ENCODE results near the gene PSMA3.

PSMA3 gene

DNA sequence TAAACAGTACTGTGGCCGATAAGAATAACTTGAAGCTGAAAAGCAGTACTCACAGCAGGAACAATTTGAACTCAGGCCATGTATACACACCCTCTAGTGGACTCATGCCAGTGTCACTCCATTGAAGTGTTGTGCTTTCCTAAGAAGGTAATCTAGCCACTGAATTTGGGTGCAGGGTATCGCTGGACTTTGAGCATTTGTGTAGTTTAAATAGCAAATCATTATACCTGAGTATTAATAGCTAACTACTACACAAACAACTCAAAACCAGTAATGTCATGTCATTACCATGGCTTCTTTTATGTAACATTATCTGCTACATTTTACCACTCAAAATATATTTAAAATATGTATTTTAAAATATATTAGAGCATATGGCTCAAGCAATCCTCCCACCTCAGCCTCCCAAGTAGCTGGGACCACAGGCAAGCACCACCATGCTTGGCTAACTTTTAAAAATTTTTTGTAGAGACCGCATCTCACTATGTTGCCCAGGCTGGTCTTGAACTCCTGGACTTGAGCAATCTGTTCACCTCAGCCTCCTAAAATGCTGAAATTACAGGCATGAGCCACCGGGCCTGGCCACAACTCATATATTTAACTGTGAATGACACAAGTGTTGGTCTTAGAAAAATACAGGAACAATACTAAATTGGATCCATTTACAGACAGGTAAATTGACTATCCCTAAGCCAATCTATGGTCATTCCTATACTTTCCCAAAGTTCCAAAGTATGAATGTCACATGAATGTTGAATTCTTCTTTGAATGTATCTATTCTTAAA, 28.1 kb downstream of the PSMA3 start:
- no peak for DNase-seq

DNA sequence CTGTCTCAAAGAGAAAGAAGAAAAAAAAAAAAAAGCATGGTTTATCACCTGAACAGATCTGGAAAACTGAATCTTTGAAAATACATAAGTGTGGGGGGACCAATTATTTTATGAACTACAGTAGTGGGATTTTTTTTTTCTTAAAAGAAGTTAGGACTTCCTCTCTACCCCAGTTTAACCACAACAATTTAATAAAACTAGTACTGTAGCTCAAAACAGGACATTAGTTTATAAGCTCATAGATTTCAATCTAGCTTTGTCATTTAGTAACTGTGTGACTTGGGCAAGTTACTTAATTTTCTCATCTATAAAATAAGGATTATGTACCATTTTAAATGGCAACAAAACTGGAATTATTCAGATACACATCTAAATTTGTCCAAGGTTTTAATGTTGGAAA, 30.2 kb downstream of the PSMA3 start:
- no peak for DNase-seq

DNA sequence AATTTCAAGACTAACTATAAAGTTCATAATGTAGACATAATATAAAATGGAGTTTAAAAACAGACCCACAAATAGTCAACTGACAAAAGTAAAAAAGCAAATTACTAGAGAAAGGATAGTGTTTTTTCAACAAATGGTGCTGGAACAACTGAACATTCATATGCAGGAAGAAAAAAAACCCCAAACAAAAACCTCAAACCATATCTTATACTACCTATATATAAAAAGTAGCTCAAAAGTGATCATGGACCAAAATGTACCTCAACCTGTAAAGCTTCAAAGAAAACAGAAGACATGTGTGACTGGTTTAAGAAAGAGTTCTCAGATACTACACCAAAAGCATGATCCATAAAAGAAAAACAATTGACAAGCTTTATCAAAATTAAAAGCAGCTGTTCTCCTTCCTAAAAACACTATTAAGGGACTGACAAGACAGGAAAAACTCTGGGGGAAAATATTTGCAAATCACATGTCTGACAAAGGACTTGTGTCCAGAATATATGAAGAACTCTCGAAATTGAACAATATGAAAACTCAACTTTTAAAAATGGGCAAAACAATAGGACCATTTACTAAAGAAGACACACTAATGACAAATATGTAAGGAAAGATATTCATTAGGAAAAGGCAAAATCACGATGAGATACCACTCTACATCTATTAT, 31.0 kb downstream of the PSMA3 start:
- DNase-seq = no peak

DNA sequence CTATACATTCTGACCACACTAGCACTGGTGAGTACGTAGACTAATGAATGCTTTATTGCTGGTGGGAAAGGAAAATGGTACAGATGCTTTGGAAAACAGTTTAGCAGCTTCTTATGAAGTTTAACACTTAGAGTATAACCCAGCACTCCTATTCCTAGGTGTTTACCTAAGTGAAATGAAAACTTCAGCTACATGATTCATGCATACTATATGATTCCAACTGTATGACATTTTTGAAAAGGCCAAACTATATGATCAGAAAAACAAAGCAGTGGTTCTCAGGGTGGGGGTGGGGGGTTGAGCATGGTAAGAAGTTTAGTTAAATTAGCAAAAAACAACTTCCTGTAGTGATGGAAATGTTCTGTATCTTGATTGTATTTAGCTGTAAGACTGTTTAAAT, 31.6 kb downstream of the PSMA3 start:
- DNase-seq = no peak

DNA sequence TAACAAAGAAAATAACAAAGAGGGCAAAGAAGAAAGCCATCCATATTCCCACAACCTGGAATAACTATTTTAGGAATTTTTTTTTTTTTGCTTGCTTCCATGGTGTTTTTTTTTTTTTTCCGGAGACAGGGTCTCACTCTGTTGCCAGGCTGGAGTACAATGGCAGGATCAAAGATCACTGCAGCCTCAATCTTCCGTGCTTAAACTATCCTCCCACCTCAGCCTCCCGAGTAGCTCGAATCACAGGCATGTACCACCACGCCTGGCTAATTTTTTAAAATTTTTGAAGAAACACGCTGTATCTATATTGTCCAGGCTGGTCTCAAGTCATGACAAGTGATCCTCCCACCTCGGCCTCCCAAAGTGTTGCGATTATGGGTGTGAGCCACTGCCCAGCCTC, 33.5 kb downstream of the PSMA3 start:
- DNase-seq = no peak

DNA sequence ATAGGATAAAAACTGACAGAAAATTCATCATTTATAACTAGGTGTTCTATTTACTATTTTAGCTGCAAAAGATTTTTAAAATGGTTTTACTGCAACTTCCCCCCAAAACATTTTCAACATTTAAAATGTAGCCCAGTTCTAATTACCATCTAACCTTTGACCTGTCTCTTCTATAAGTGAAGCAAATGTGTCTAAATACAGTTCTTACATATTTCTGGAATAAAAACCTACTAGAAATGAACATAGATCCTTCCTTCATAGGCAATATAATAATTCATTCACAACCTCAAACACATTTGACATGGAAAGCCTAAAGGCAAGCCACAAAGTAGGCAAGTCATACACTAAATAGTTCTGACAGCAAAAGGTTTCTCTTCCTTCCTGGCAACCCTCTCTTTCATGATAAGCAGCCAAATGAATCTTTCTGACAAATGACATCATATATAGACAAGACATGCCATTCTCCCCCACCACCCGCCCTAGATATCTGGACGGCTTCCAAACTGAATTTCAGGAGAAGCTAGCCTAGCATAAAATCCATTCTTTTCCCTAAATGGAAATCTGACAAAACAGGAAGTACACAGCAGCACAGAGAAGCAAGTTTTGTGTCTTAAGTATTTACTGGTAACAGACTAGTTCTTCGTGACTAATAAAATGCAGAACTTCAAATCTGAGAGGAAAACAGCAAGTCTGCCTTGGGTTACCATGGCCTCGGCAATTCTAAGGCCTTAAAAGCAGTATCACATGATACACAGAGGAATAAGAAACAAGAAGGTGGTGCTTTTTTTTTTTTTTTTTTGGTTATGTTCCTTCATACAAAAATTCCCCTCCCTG, 36.5 kb downstream of the PSMA3 start:
- peak; percentile 65 for DNase-seq

DNA sequence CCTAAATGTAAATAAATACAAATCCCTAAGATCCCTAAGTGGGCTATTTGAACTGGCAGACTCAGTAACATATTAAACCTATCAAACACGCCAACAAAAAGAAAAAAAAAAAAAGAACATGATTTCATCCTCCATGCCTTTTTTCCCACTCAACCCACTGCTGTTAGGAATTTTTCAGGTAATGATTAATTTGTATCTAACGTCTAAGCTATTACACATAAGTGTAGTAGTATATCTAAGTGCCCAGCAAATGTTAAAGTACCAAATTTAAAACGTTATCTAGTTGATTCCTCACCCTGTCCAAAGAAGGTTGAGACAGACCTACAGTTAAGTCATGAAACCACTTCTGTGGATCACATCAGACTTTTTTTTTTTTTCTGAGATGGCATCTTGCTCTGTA, 37.3 kb downstream of the PSMA3 start:
- no peak for DNase-seq

DNA sequence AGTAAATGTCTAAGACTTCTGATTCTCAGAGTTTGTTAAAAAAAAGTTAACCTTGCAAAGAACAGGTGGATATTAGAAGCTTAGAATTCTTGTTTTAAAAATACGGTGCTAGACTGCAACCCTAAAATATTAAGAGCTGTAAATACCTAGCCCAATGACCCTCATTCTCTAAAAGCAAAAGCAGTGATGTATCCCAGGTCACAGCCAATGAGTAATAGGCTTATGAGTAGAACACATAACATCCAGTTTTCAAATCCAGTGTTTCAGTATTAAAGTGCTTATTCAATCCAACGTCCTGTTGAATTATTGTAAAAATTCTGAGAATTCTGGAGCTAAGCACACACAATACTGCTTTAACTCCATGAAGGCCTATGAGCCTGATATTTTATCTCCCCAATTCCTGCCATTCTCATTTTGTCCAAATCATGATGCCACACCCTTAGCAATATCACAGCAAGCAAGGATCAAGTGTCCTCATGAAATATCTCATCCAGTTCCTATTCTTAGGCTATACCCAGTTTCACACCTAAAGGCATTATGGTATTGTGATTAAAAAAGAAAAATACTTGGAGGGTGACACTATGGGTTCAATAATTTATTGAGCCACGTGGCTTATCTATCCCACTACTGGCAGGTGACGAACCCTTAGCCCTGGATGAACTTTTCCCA, 38.4 kb downstream of the PSMA3 start:
- no peak for DNase-seq

DNA sequence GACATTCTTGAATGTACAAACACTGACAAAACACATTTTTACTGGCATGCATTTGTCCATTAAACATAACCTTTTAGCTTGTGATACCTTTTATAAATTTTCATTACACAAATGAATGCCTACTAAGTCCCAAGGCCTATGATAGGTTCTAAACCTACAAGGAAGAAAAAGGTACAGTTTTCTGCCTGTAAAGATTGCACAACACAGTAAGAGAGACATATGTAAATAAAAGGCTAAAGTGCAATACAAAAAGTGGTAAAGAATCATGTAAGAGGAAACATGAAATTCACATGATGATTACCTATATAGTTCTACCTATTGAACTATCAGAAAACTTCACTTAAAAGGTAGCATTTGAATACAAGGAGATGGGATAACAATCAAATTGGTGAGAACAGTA, 39.1 kb downstream of the PSMA3 start:
- DNase-seq = no peak

DNA sequence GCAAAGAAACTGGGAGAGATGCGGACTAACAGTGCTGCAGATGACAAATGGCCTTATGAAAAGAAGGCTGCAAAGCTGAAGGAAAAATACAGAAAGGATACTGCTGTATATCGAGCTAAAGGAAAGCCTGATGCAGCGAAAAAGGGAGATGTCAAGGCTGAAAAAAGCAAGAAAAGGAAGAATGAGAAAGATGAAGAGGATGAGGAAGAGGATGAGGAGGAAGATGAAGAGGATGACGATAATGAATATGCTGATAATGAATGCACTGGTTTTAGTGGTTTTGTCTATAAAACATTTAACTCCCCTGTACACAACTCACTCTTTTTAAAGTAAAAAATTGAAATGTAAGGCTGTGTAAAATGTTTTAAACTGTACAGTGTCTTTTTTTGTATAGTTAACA, 40.5 kb downstream of the PSMA3 start:
- DNase-seq = no peak

DNA sequence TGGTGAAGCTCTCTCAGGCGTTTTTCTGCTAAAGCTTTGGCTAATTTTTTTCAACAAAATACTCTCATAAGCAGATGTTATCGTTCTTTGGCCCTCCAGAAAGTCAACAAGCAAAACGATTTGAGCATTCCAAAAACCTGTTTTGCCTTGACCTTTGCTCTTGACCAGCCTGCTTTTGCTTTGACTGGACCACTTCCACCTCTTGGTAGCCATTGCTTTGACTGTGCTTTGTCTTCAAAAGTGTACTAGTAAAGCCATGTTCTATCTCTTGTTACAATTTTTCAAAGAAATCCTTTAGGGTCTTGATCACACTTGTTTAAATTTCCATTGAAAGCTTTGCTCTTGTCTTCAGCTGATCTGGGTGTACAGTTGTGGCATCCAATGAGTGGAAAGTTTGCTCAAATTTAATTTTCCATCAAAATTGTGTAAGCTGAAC, 43.0 kb downstream of the PSMA3 start:
- no peak for DNase-seq

DNA sequence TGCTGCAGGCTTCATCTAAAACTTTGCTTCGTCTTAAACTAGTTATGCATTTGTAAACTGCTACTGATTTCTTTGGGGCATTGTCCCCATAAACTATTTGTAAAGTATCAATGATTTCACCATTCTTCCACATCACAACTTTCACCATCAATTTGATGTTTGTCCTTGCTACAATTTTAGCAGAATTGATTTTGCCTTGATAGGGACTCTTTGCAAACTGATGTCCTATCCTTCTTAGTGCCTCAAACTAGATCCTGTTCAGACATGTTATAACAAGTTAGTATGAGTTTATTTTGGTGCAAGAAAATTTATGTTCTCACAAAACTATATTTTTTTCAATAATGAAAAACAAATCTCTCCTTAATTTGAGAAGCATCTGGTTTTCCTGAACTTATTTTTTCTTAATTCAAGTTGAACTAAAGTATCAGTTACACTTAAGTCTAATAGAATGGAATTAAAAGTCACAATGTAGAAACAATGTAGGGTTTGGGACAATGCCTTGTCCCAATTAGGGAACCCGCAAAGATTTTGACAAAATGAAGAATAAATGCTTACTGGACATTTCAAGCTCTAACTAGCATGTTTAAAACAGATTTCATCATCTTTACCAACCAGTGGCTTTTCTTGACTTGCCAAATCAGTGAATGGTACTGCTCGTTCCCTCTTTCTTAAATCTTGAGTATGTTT, 43.6 kb downstream of the PSMA3 start:
- no peak for DNase-seq

DNA sequence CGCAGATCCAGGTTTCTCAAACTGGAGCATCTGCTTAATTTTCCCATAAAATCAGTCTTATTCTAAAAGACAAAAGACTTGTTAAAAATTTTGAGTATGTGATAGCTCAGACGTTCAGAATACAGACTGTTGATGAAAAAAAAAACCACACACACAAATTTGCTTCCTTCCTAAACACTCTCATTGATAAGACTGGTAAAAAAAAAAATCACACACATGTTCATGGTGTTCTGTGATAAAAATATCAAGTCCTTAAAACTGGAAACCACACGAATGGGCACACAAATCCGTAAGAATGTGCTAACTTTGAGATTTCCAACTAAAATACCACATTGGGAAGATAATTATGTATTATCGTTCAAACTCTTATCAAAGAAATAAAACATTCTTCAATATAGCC, 47.0 kb downstream of the PSMA3 start:
- DNase-seq = no peak

DNA sequence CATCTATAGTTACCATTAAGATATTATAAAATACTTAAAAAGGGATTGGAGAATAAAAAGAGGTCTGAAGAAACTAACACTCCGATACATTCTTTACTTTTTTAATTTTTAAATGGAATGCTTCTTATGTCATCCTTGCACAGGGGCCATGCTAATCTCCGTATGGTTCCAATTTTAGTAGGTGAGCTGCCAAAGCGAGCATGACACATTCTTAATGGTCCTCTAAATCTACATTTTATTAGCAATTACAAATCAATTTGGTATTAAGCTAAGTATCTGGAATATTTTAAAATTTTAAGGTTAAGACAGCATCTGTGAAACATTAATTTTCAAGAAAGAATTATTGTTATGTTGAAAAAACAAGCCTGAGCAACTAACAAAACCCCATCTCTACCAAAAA, 47.5 kb downstream of the PSMA3 start:
- no peak for DNase-seq

DNA sequence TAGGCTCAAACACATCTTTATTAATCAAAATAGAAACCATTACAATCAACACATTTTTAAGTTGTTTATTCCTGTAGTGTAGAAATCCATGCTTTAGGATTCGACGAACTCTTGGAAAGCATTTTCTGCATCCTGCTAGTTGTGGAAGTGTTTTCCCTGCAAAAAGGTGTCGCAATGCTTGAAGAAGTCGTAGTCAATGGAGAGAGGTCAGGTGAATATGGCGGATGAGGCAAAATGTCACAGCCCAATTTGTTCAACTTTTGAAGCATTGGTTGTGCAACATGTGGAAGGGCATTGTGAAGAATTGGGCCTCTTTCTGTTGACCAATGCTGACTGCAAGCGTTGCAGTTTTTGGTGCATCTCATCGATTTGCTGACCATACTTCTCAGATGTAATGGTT, 49.6 kb downstream of the PSMA3 start:
- DNase-seq = no peak

DNA sequence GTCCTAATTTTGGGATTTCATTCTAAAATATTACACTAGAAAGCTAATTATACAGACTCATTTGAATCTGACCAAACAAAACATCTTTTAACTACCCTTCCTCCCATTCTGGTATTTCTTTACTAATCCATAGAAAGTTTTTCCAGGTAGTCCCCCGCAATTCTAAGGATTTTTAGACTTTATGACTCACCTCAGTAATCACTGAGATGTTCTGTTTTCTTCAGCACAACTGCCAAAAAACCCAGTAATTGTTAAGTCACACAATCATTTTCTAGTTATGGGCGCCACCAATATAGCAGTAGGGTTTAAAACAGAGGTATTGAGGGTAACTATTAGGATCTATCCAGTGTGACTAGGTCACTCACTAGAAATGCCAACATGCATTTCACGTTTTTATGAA, 52.1 kb downstream of the PSMA3 start:
- no peak for DNase-seq

DNA sequence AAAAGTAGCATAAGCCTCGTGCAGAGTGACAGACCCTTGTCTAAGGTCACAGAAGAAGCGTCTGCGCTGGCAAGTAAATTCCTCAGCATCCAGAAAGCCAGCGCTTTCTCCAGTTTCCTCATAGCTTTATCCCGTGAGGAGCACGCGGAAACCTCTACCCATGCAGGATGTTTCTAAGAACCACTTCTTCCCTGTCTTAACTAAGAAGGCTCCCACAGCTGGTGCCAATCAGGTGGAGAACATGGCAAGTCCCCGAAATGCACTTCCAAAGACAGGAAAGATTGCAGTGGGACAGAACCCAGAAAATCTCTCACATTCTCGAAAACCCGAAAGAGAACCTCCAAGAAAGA, 52.7 kb downstream of the PSMA3 start:
- DNase-seq = no peak

DNA sequence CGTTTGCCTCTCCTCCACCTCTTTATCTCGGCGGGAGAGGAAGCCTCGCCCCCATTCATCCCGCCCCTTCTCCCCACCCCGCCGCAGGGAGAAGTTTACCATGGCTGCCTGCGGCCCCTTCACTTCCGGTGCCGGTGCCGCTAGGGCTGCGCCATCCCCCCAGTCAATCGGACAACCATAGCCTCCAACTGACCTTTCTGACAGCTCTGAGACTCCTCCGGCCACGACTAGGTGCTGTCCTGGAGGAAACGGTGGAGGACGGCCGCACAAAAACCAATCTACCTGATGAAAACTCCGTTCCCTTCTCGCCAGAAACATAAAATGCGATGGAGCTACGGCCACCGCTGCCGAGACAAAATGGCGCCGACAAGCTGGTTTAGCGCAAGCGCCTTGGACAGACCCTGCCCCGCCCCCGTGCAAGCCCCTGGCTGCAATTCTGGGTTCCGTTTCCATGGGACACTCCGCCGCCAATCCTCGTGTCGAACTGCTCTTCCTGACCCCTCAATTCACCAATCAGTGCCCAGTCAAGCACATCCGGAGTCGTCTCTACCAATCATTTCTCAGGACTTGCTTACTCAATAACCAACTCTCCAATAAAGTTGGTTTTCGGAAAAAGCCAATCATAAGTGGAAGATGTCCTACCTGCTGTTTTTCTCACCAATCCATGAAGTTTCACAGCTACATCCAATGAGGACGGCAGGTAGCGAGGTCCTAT, 53.3 kb downstream of the PSMA3 start:
- peak; percentile 99 for DNase-seq

DNA sequence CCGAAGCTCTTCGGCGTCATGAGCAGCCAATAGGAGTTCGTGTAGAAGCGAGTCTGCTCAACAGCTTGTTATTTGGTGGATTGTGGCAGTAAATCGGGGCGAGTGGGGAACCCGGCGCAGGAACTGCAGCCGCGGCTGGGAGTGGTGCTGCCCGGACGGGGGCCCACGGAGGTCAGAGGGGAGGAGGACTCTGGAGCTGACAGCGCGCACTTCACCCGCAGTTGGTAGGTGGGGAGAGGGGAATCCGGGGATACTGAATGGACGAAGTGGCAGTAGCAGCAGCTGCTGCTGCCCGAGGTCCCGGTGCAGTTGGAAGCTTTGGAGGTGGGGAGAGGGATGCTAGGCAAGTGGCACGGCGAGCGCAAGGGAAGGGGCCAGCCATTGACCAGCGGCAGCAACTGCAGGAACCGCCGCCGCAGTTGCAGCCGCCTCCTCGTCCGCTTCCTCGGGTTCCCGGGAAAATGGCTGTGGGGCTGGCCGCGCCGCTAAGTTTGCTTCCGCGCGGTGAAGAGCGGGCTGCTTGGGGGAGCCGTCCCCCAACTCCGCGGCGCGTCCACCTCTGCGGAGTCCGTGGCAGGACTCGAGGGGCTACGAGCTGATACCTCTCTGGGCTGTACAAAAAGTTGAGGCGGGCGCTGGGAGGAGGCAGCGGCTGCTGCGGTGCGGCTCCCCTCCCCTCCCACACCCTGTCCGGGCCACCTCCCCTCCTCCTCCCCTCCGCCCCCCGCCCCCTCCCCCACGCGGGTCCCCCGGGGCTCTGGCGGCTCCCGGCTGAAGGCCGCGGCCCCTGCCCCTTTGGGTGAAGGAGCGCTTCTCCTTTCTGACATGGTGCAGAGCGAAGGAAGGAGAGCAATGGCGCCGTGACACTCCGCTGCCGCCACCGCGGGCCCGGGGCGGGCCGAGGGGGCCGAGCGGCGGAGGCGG, 54.1 kb downstream of the PSMA3 start, which contains the start of gene ARID4A:
ARID4A (plus strand) TSS at position 79 of the 924 bp plus-strand sequence. CDS start 1,300 bp downstream, outside the sequence.
- no peak for DNase-seq

DNA sequence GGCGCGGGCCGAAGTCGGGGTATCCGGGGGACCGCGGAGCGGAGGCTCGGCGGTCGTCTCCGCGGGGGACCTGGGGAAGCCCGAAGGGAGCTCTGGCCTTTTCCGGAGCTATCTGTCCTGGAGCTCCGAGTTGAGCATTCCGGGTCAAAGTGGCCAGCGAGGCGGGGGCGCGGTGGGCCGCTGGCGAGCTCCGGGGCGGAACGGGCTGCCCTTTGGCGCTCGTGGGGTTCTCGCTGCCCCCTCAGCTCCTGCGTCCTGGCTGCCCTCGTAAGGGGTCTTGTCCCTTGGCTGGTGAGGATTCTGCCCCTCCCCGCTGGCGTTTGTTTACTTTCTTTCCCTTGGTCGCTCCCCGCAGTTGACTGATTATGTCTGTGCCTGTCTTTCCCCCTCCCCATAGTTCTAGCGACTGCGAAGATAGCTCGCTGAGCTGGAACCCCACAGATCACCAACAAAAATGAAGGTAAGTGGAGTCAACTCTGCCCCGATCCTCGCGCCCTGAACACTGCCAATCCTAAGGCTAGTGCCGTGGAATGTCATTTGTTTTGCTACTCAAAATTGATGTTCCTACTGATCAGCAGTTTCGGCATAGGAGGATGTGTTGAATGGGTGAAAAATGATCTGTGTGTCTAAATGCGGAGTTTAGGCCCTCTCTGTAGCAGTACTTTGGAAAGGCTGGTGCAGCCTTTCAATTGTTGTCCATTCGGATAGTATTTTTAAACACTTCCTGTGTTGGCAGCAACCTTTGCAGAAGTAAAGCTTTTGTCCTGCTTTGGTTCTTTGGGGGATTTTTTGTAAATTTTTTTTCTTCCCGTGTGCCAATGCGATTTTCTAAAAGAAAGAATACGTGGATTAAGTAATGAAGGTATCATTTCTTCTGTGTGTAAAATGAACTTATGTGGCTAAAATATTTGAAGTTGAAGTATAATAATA, 55.0 kb downstream of the PSMA3 start:
- DNase-seq = no peak
